Measurements from ENCODE around the gene SLC35F6.

DNA sequence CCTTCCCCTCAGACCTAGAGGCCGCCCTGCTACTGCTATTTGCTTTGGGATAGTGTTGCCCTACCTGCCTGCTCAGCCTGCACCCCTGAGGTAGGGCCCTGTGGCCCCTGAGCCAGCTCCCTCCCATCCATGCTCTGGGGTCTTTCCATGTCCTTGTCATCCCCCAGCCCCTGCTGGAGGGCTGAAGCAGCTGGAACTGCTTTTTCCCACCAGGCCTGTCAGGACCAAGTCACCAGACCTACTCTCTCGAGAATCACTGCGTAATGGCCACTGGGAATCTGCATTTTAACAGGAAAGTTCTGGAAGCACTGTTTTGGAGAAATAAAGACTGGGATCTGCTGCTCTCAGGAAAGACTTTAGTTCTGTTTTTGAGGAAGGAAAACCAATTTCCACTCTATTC lies 20.2 kb upstream of the SLC35F6 start:
- no peak for TF ChIP-seq EZH2phosphoT487 (IDR thresholded peaks at IDR 0.05; ENCODE audit: insufficient read depth, low read depth)
- no peak for TF ChIP-seq EZH2 (IDR thresholded peaks at IDR 0.05; ENCODE audit: insufficient read depth, poor library complexity, severe bottlenecking)
